ENCODE data around the gene KRTAP19-6. TPM values are rescaled to one million over a fixed set of nuclear protein-coding genes. Genes with fewer than 3 reads are reported as not detected.
"Not testable (repeated sequence)": the region's sequence is repeated elsewhere in the genome, so short reads cannot be mapped to it uniquely, and the experiment has no call there.

Gene KRTAP19-6
- total RNA-seq, 4 donors from 2014 or later, result not detected

GRCh38 chr21:30561264-30561895 is 19.7 kb upstream of the KRTAP19-6 start, which contains the start of gene KRTAP19-7:
KRTAP19-7 (minus strand) TSS chr21:30561314; CDS start chr21:30561289, 25 bp downstream.
- intact Hi-C loops (cut with DNase I; ENCODE audit: low total_unique reads) (no loop called here), in situ Hi-C loops (cut with MboI; ENCODE audit: low sequenced_read_pairs in 4 of 4) (no loop called here)
- ATAC-seq (no peak), DNase-seq (no peak)
- Histone ChIP-seq H3K9me3 (no peaks in the 10 kb centered on the region), H3K36me3 (no peaks in the 10 kb centered on the region), H3K4me3 (no peak within 1 kb of the TSS), H3K4me1 (no peaks in the 10 kb centered on the region), H3K27ac (no peak within 1 kb of the TSS), H3K27me3 (no peaks in the 10 kb centered on the region)
- TF ChIP-seq CTCF (IDR thresholded peaks at IDR 0.05 in 4 of 5, conservative IDR thresholded peaks at IDR 0.05 in 1 of 5), result no peak
- no peak for TF ChIP-seq POLR2A (IDR thresholded peaks at IDR 0.05)

- ATAC-seq (no peak), DNase-seq (no peak)
- Histone ChIP-seq H3K27ac (no peak overlapping the region), H3K4me3 (no peak overlapping the region), H3K36me3 (no peaks in the 10 kb centered on the region), H3K27me3 (no peaks in the 10 kb centered on the region), H3K9me3 (no peaks in the 10 kb centered on the region), H3K4me1 (no peaks in the 10 kb centered on the region)
- intact Hi-C loops (cut with DNase I; ENCODE audit: low total_unique reads), result no loop called here
- TF ChIP-seq CTCF (IDR thresholded peaks at IDR 0.05 in 4 of 5, conservative IDR thresholded peaks at IDR 0.05 in 1 of 5), result no peak
- no peak for TF ChIP-seq POLR2A (IDR thresholded peaks at IDR 0.05)
- in situ Hi-C loops (cut with MboI; ENCODE audit: low sequenced_read_pairs in 4 of 4), result no loop called here
Observed at GRCh38 chr21:30555095-30555494, 13.4 kb upstream of the KRTAP19-6 start.

- intact Hi-C loops (cut with DNase I; ENCODE audit: low total_unique reads) (no loop called here), in situ Hi-C loops (cut with MboI; ENCODE audit: low sequenced_read_pairs in 4 of 4) (no loop called here)
- Histone ChIP-seq H3K27me3 (no peaks in the 10 kb centered on the region), H3K27ac (no peak overlapping the region), H3K9me3 (no peaks in the 10 kb centered on the region), H3K4me1 (no peaks in the 10 kb centered on the region), H3K36me3 (no peaks in the 10 kb centered on the region), H3K4me3 (no peak overlapping the region)
- DNase-seq (no peak), ATAC-seq (no peak)
- no peak for TF ChIP-seq POLR2A (IDR thresholded peaks at IDR 0.05)
- no peak for TF ChIP-seq CTCF (IDR thresholded peaks at IDR 0.05 in 4 of 5, conservative IDR thresholded peaks at IDR 0.05 in 1 of 5)
Observed at GRCh38 chr21:30552782-30553181, 11.1 kb upstream of the KRTAP19-6 start.

- no peak for ATAC-seq
- TF ChIP-seq POLR2A (IDR thresholded peaks at IDR 0.05), result no peak
- no peak for TF ChIP-seq CTCF (IDR thresholded peaks at IDR 0.05 in 4 of 5, conservative IDR thresholded peaks at IDR 0.05 in 1 of 5)
- intact Hi-C loops (cut with DNase I; ENCODE audit: low total_unique reads), result no loop called here
Observed at GRCh38 chr21:30518876-30519275, 22.8 kb downstream of the KRTAP19-6 start.

GRCh38 chr21:30515681-30516080 is 26.0 kb downstream of the KRTAP19-6 start:
- Histone ChIP-seq H3K4me3 (no peak overlapping the region), H3K9me3 (no peaks in the 10 kb centered on the region), H3K4me1 (no peaks in the 10 kb centered on the region), H3K36me3 (no peaks in the 10 kb centered on the region), H3K27me3 (no peaks in the 10 kb centered on the region), H3K27ac (no peak overlapping the region)
- DNase-seq (no peak), ATAC-seq (no peak)
- in situ Hi-C loops (cut with MboI; ENCODE audit: low sequenced_read_pairs in 4 of 4), result no loop called here
- intact Hi-C loops (cut with DNase I; ENCODE audit: low total_unique reads), result no loop called here
- TF ChIP-seq POLR2A (IDR thresholded peaks at IDR 0.05) (no peak), CTCF (IDR thresholded peaks at IDR 0.05 in 4 of 5, conservative IDR thresholded peaks at IDR 0.05 in 1 of 5) (no peak)

More at GRCh38 chr21:30518876-30519275, 22.8 kb downstream of the KRTAP19-6 start:
- DNase-seq, result no peak
- H3K27me3 ChIP-seq, result no peaks in the 10 kb centered on the region
- no peak overlapping the region for H3K27ac ChIP-seq
- in situ Hi-C loops (cut with MboI; ENCODE audit: low sequenced_read_pairs in 4 of 4), result no loop called here
- H3K4me3 ChIP-seq, result no peak overlapping the region
- no peaks in the 10 kb centered on the region for H3K4me1 ChIP-seq
- H3K9me3 ChIP-seq, result no peaks in the 10 kb centered on the region
- H3K36me3 ChIP-seq, result no peaks in the 10 kb centered on the region

- H3K27me3 ChIP-seq; H3K9me3 ChIP-seq; H3K4me3 ChIP-seq; intact Hi-C loops (cut with DNase I; ENCODE audit: low total_unique reads); DNase-seq; H3K36me3 ChIP-seq; H3K27ac ChIP-seq; H3K4me1 ChIP-seq; ATAC-seq; in situ Hi-C loops (cut with MboI; ENCODE audit: low sequenced_read_pairs in 4 of 4): not testable (repeated sequence)
Observed at GRCh38 chr21:30505621-30506205, 36.0 kb downstream of the KRTAP19-6 start.

Measured in gastrocnemius medialis (tissue), 4 donors.